Femur (tissue), 1 donor: ENCODE measurements around the gene POLR2L.

Experiments used
- DNase-seq: peaks from one replicate; pipeline ENCODE4 v3.0.0-alpha.2; 2017

Gene POLR2L

GRCh38 chr11:837189-837989 lies 4.9 kb downstream of the POLR2L start:
- DNase-seq: no peak

- no peak for DNase-seq
Measured at GRCh38 chr11:836700-837099, 5.6 kb downstream of the POLR2L start.

GRCh38 chr11:836274-836673 lies 6.1 kb downstream of the POLR2L start:
- no peak for DNase-seq

GRCh38 chr11:834371-835316 lies 7.7 kb downstream of the POLR2L start:
- no peak for DNase-seq

GRCh38 chr11:833849-834311 lies 8.4 kb downstream of the POLR2L start:
- DNase-seq: no peak

- DNase-seq: no peak
Measured at GRCh38 chr11:833114-833791, 9.1 kb downstream of the POLR2L start.

GRCh38 chr11:832529-833113 lies 9.7 kb downstream of the POLR2L start, which contains the start of gene CD151:
CD151 (plus strand) TSS chr11:832952; CDS start chr11:836070, 3,118 bp downstream.
- DNase-seq: no peak

GRCh38 chr11:831961-832528 lies 10.3 kb downstream of the POLR2L start:
- DNase-seq: no peak

GRCh38 chr11:831118-831864 lies 11.0 kb downstream of the POLR2L start:
- DNase-seq: no peak

- peak; percentile 85 for DNase-seq
Measured at GRCh38 chr11:830295-831117, 11.8 kb downstream of the POLR2L start.

GRCh38 chr11:829847-830294 lies 12.5 kb downstream of the POLR2L start:
- DNase-seq: no peak

- DNase-seq: no peak
Measured at GRCh38 chr11:829176-829846, 13.0 kb downstream of the POLR2L start.

GRCh38 chr11:828506-829175 lies 13.7 kb downstream of the POLR2L start:
- no peak for DNase-seq

- DNase-seq: no peak
Measured at GRCh38 chr11:827897-828192, 14.5 kb downstream of the POLR2L start, which contains the start of gene CRACR2B. CRACR2B (plus strand) TSS chr11:827919; CDS start chr11:828608, 689 bp downstream.

- no peak for DNase-seq
Measured at GRCh38 chr11:827146-827896, 15.0 kb downstream of the POLR2L start.

- no peak for DNase-seq
Measured at GRCh38 chr11:826836-827145, 15.5 kb downstream of the POLR2L start.

GRCh38 chr11:826227-826621 lies 16.1 kb downstream of the POLR2L start:
- no peak for DNase-seq

- DNase-seq: no peak
Measured at GRCh38 chr11:825366-826226, 16.7 kb downstream of the POLR2L start.
